ENCODE measurements around the gene RELA. TPM values are rescaled to one million over a fixed set of nuclear protein-coding genes. Genes with fewer than 3 reads are reported as not detected.
"Not testable (repeated sequence)": the region's sequence is repeated elsewhere in the genome, so short reads cannot be mapped to it uniquely, and the experiment has no call there.

The RELA gene
- total and polyA plus RNA-seq, 5 experiments from 2014 or later = 38.4 to 184 (median 69.8) TPM

- Mint-ChIP-seq H3K36me3 (peaks cover 0 to 42% (median 16%) of the 10 kb centered on the region in 3 donors), H3K4me3 (peak overlapping the region; percentile 72 to 92 (median 84)), H3K27ac (peak overlapping the region; percentile 71 to 95 (median 88)), H3K4me1 (peaks cover 20 to 58% (median 40%) of the 10 kb centered on the region in 4 donors), H3K27me3 (no peaks in the 10 kb centered on the region), H3K9me3 (no peaks in the 10 kb centered on the region)
- no peak for DNase-seq
- ATAC-seq = no peak
- POLR2A ChIA-PET = interaction anchor here (0.6 to 34.7 kb wide), 8 partner anchors 11 to 1421 kb away, joined by 3 to 1068 read pairs (median 6); partner anchors contain the start of genes CCDC85B, FAM89B, FKBP2 and KAT5
Observed at GRCh38 chr11:65661599-65662246, 993 bp downstream of the RELA start.

- not testable (repeated sequence) for H3K27me3 Mint-ChIP-seq, H3K9me3 Mint-ChIP-seq, DNase-seq, ATAC-seq
- peak overlapping the region in 9 of 10 donors; percentile 68 to 95 (median 88) for H3K27ac Mint-ChIP-seq
- peaks cover 23 to 63% (median 46%) of the 10 kb centered on the region in 4 donors for H3K4me1 Mint-ChIP-seq
- peaks cover 0 to 50% (median 19%) of the 10 kb centered on the region in 3 donors for H3K36me3 Mint-ChIP-seq
- POLR2A ChIA-PET = interaction anchor here (0.6 to 34.7 kb wide), 4 partner anchors 10 to 83 kb away, joined by 5 to 1068 read pairs (median 68); partner anchors contain the start of genes KAT5, MAP3K11, PCNX3 and SIPA1
- peak overlapping the region; percentile 72 to 92 (median 84) for H3K4me3 Mint-ChIP-seq
Observed at GRCh38 chr11:65660908-65661307, 1.8 kb downstream of the RELA start.

- no peaks in the 10 kb centered on the region for H3K27me3 Mint-ChIP-seq
- H3K4me1 Mint-ChIP-seq = peaks cover 25 to 60% (median 51%) of the 10 kb centered on the region in 4 donors
- H3K36me3 Mint-ChIP-seq = peaks cover 0 to 59% (median 23%) of the 10 kb centered on the region in 3 donors
- H3K27ac Mint-ChIP-seq = peak overlapping the region; percentile 51 to 93 (median 78)
- DNase-seq (no peak), ATAC-seq (no peak)
- H3K4me3 Mint-ChIP-seq = peak overlapping the region in 8 of 10 donors; percentile 13 to 79 (median 51)
- no peaks in the 10 kb centered on the region for H3K9me3 Mint-ChIP-seq
- POLR2A ChIA-PET = interaction anchor here (0.7 to 34.7 kb wide), 3 partner anchors 9 to 1857 kb away, joined by 3 to 1068 read pairs (median 130); partner anchors contain the start of genes MAP3K11, PCNX3 and SIPA1
Observed at GRCh38 chr11:65660038-65660437, 2.7 kb downstream of the RELA start.

- peak overlapping the region in 2 of 10 donors; percentile 34 to 64 for H3K4me3 Mint-ChIP-seq
- H3K36me3 Mint-ChIP-seq = peaks cover 0 to 69% (median 26%) of the 10 kb centered on the region in 3 donors
- no peaks in the 10 kb centered on the region for H3K27me3 Mint-ChIP-seq
- peak overlapping the region in 6 of 10 donors; percentile 2 to 87 (median 70) for H3K27ac Mint-ChIP-seq
- POLR2A ChIA-PET = interaction anchor here (0.6 to 34.7 kb wide), 5 partner anchors 8 to 634 kb away, joined by 3 to 1068 read pairs (median 3); partner anchors contain the start of genes MAP3K11, PCNX3 and SIPA1
- H3K4me1 Mint-ChIP-seq = peaks cover 30 to 67% (median 53%) of the 10 kb centered on the region in 4 donors
- no peak for ATAC-seq
- peak in 1 of 10 donors; percentile 4 for DNase-seq
- no peaks in the 10 kb centered on the region for H3K9me3 Mint-ChIP-seq
Observed at GRCh38 chr11:65658174-65659021, 4.3 kb downstream of the RELA start.

GRCh38 chr11:65657426-65657825 is 5.3 kb downstream of the RELA start:
- Mint-ChIP-seq H3K27ac (peak overlapping the region in 9 of 10 donors; percentile 5 to 80 (median 70)), H3K4me3 (peak overlapping the region in 2 of 10 donors; percentile 5 to 39), H3K36me3 (peaks cover 0 to 74% (median 26%) of the 10 kb centered on the region in 3 donors), H3K4me1 (peaks cover 39 to 75% (median 62%) of the 10 kb centered on the region in 4 donors), H3K9me3 (no peaks in the 10 kb centered on the region), H3K27me3 (peaks cover 0 to 2% (median 0%) of the 10 kb centered on the region in 5 donors)
- POLR2A ChIA-PET = interaction anchor here (1.0 to 34.7 kb wide), 2 partner anchors 30 to 139 kb away, joined by 3 to 1068 read pairs; partner anchors contain the start of genes MAP3K11, PCNX3 and SIPA1
- no peak for DNase-seq
- ATAC-seq = no peak

GRCh38 chr11:65655570-65656332 is 7.0 kb downstream of the RELA start:
- Mint-ChIP-seq H3K36me3 (peaks cover 0 to 77% (median 24%) of the 10 kb centered on the region in 3 donors), H3K9me3 (no peaks in the 10 kb centered on the region), H3K27ac (peak overlapping the region in 9 of 10 donors; percentile 59 to 97 (median 78)), H3K4me3 (peak overlapping the region in 2 of 10 donors; percentile 29 to 40), H3K4me1 (peaks cover 49 to 86% (median 69%) of the 10 kb centered on the region in 4 donors), H3K27me3 (peaks cover 0 to 2% (median 0%) of the 10 kb centered on the region in 5 donors)
- DNase-seq (no peak), ATAC-seq (no peak)
- POLR2A ChIA-PET = interaction anchor here (34.7 kb wide), 1 partner anchor 29 kb away, joined by 1068 read pairs; the partner anchor contains the start of genes MAP3K11, PCNX3 and SIPA1

GRCh38 chr11:65654375-65655349 is 8.1 kb downstream of the RELA start:
- Mint-ChIP-seq H3K27ac (peak overlapping the region; percentile 14 to 99 (median 98)), H3K4me3 (peak overlapping the region in 5 of 10 donors; percentile 10 to 62 (median 30)), H3K36me3 (peaks cover 0 to 77% (median 20%) of the 10 kb centered on the region in 3 donors), H3K4me1 (peaks cover 44 to 77% (median 60%) of the 10 kb centered on the region in 4 donors), H3K27me3 (peaks cover 0 to 2% (median 0%) of the 10 kb centered on the region in 5 donors), H3K9me3 (no peaks in the 10 kb centered on the region)
- POLR2A ChIA-PET = interaction anchor here (0.7 to 34.7 kb wide), 6 partner anchors 8 to 157 kb away, joined by 3 to 1068 read pairs (median 15); partner anchors contain the start of genes EHBP1L1, MALAT1, MAP3K11 and PCNX3
- DNase-seq (no peak), ATAC-seq (no peak)

- H3K36me3 Mint-ChIP-seq = peaks cover 0 to 73% (median 16%) of the 10 kb centered on the region in 3 donors
- POLR2A ChIA-PET = interaction anchor here (0.5 to 34.7 kb wide), 25 partner anchors 9 to 1469 kb away, joined by 3 to 1068 read pairs (median 5); partner anchors contain the start of genes CCDC85B, CD248, CFL1 and DPF2
- DNase-seq (no peak), ATAC-seq (no peak)
- H3K27ac Mint-ChIP-seq = peak overlapping the region; percentile 96 to 99 (median 98)
- peaks cover 0 to 2% (median 0%) of the 10 kb centered on the region in 5 donors for H3K27me3 Mint-ChIP-seq
- no peaks in the 10 kb centered on the region for H3K9me3 Mint-ChIP-seq
- peaks cover 37 to 66% (median 53%) of the 10 kb centered on the region in 4 donors for H3K4me1 Mint-ChIP-seq
- H3K4me3 Mint-ChIP-seq = peak overlapping the region; percentile 73 to 95 (median 91)
Observed at GRCh38 chr11:65653229-65654225, 9.2 kb downstream of the RELA start.

GRCh38 chr11:65652511-65653228 is 10.0 kb downstream of the RELA start:
- Mint-ChIP-seq H3K4me3 (peak overlapping the region; percentile 73 to 95 (median 91)), H3K36me3 (peaks cover 0 to 75% (median 20%) of the 10 kb centered on the region in 3 donors), H3K4me1 (peaks cover 38 to 66% (median 52%) of the 10 kb centered on the region in 4 donors), H3K27me3 (peaks cover 0 to 2% (median 0%) of the 10 kb centered on the region in 5 donors), H3K9me3 (no peaks in the 10 kb centered on the region), H3K27ac (peak overlapping the region; percentile 96 to 99 (median 98))
- DNase-seq (peak; percentile 92 to 99 (median 96)), ATAC-seq (peak; percentile 77 to 81)
- POLR2A ChIA-PET = interaction anchor here (0.6 to 34.7 kb wide), 27 partner anchors 10 to 1349 kb away, joined by 3 to 1068 read pairs (median 4); partner anchors contain the start of genes CCDC85B, CD248, CFL1 and DPF2
